IMR-90 (cell line): Measurements from ENCODE around the gene METRNL.

Source experiments
- CTCF ChIP-seq: conservative IDR thresholded peaks from 2 replicates; pipeline ENCODE4 v1.5.1; 2012; ENCODE audit warnings: mild to moderate bottlenecking, low read depth, low read length, improper control_type of control experiment
- RFX5 ChIP-seq: IDR thresholded peaks from 2 replicates; pipeline ENCODE4 v1.8.0; 2012; ENCODE audit warnings: low read depth, mild to moderate bottlenecking, low read length, moderate library complexity

GRCh38 chr17:83123896-83124801 is 44.7 kb downstream of the METRNL start:
- TF ChIP-seq RFX5, result no peak
- TF ChIP-seq CTCF, result no peak
